Activated naive CD4-positive, alpha-beta T cell treated with anti-CD3 and anti-CD28 coated beads for 36 hours (primary cell): ENCODE measurements around the gene RHOT2. TPM values are rescaled to one million over a fixed set of nuclear protein-coding genes. Genes with fewer than 3 reads are reported as not detected.
"Not testable (repeated sequence)": the region's sequence is repeated elsewhere in the genome, so short reads cannot be mapped to it uniquely, and the experiment has no call there.

Source experiments
- CTCF ChIA-PET: fragments of 350-600 bp; sonication (Branson Sonifier 250); formaldehyde crosslinking; loops from one replicate; lab custom pipeline; 2021; ENCODE audit warnings: antibody characterized with exemption; lab: Charles Lee
- DNase-seq: peaks from one replicate; pipeline ENCODE4 v3.0.0-alpha.2; 2020
- H3K27ac Mint-ChIP-seq: one replicate; pipeline ENCODE4 v1.8.0; 2021; ENCODE audit warnings: mild to moderate bottlenecking, mixed read lengths
- H3K27me3 Mint-ChIP-seq: one replicate; pipeline ENCODE4 v1.8.0; 2021; ENCODE audit warnings: low read depth, mixed read lengths
- H3K36me3 Mint-ChIP-seq: one replicate; pipeline ENCODE4 v1.8.0; 2021; ENCODE audit warnings: low read depth, mixed read lengths
- H3K4me1 Mint-ChIP-seq: one replicate; pipeline ENCODE4 v1.8.0; 2021; ENCODE audit warnings: low read depth, mixed read lengths
- H3K4me3 Mint-ChIP-seq: one replicate; pipeline ENCODE4 v1.8.0; 2021; ENCODE audit warnings: mild to moderate bottlenecking, moderate library complexity, mixed read lengths
- H3K9me3 Mint-ChIP-seq: one replicate; pipeline ENCODE4 v1.8.0; 2021; ENCODE audit warnings: mixed read lengths
- intact Hi-C: fragments of 100-400 bp; cut with micrococcal nuclease; formaldehyde crosslinking; loops from one replicate; pipeline ENCODE4 v1.15.1; 2023
- total RNA-seq, 2 experiments: library from RNA; stranded (reverse); gene quantifications; one replicate each; pipeline ENCODE4 v1.2.3, GENCODE V29; 2021

RHOT2 gene
- total RNA-seq, 2 experiments from 2014 or later = 81.9 to 84.0 TPM

- intact Hi-C loops = loop anchor here (2.0 to 5.0 kb wide), 3 partner anchors 38 to 157 kb away; partner anchors contain the start of genes ANTKMT, CAPN15 and METTL26
- H3K27ac Mint-ChIP-seq = peak within 1 kb of the TSS; percentile 46
- H3K36me3 Mint-ChIP-seq = peaks cover 12% of the 10 kb centered on the region
- CTCF ChIA-PET = no interaction called here
- H3K4me3 Mint-ChIP-seq = peak within 1 kb of the TSS; percentile 80
- no peaks in the 10 kb centered on the region for H3K27me3 Mint-ChIP-seq
- peak; percentile 98 for DNase-seq
- no peaks in the 10 kb centered on the region for H3K9me3 Mint-ChIP-seq
- H3K4me1 Mint-ChIP-seq = peaks cover 42% of the 10 kb centered on the region
Observed at GRCh38 chr16:684071-684794, 16.3 kb downstream of the RHOT2 start, which contains the start of gene JMJD8. Gene JMJD8 (minus strand): TSS chr16:684334. CDS start chr16:684319, 15 bp downstream.

DNA sequence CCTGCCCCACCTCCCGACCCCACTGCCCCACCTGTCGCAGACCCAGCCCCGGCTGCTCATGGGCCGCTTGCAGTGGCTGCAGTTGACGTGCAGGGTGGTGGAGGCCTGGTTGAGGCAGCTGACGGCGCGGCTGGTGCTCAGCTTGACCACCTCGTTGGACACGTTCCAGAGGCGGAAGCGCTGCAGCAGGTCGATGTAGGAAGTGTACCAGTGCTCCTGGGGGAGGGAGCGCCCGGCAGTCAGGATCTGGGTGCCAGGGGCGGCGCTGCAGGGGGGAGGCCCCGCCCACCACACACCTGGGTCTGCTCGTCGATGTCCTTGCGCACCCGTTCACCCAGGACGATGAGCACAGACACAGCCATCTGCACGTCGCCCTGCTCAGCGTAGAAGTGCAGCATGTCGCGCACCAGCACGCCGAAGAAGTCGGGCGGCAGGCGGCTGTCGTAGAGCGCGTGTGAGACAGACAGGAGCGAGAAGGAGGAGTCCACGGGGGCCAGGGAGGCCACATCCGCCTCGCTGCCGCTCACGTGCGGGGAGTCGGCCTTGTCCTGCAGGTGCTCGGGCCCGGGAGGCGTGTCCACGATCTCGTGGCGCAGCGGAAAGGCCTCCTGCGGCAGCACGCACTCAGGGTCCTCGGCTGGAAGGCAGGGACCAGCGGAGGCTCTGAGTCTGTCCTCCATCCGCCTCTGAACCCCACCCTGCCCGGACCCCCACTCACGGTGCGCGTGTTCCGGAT, 17.2 kb downstream of the RHOT2 start:
- Mint-ChIP-seq H3K9me3 (no peaks in the 10 kb centered on the region), H3K27ac (no peak overlapping the region), H3K4me1 (peaks cover 48% of the 10 kb centered on the region), H3K4me3 (no peak overlapping the region), H3K27me3 (no peaks in the 10 kb centered on the region), H3K36me3 (peaks cover 12% of the 10 kb centered on the region)
- DNase-seq = no peak
- intact Hi-C loops = loop anchor here (2.0 to 5.0 kb wide), 3 partner anchors 37 to 158 kb away; partner anchors contain the start of genes ANTKMT, CAPN15 and METTL26
- CTCF ChIA-PET = no interaction called here

GRCh38 chr16:685967-686366, 18.0 kb downstream of the RHOT2 start:
- CTCF ChIA-PET = no interaction called here
- peak overlapping the region; percentile 29 for H3K4me3 Mint-ChIP-seq
- H3K36me3 Mint-ChIP-seq = peaks cover 12% of the 10 kb centered on the region
- H3K27me3 Mint-ChIP-seq = no peaks in the 10 kb centered on the region
- H3K27ac Mint-ChIP-seq = no peak overlapping the region
- intact Hi-C loops = loop anchor here (2.0 kb wide), 1 partner anchor 49 kb away; the partner anchor contains the start of gene METTL26
- H3K4me1 Mint-ChIP-seq = peaks cover 53% of the 10 kb centered on the region
- no peak for DNase-seq
- H3K9me3 Mint-ChIP-seq = no peaks in the 10 kb centered on the region

DNA sequence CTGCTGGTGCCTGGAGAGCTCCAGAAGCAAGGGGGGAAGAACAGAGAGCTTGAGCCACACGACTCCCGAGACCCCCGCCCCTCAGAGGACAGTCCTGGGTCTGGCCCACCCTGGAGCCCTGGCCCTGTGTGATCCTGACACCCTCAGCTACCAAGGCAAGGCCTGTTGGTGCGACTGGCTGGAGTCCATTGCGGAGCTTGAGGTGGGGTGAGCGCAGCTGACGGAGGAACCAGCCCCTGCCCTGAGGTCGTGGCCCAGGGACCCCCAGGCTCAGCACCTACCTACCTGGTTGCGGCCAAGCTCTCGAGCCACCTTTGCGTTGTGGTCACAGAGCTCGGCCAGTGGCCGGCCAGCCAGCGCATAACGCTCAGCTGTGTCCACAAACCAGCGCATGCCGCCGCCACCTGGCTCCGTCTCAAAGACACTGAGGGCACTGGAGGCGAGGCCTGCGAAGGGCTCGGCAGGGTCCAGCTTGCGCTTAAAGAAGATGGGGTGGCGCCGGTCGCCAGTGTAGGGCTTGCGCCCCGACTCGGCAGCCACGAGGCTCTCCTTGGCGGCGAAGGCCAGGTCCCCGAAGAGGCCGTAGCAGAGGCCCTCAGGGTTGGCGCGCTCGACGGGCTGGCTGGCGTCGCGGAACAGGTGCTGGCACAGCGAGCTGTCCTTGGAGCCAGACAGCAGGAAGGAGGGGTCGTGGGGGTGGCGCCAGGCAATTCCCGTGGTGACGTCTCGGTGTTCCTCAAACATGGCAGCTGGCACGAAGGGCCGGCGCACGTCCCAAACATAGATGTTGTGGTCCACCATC, 18.7 kb downstream of the RHOT2 start:
- no peaks in the 10 kb centered on the region for H3K9me3 Mint-ChIP-seq
- no peaks in the 10 kb centered on the region for H3K27me3 Mint-ChIP-seq
- no peak for DNase-seq
- H3K4me3 Mint-ChIP-seq = no peak overlapping the region
- no peak overlapping the region for H3K27ac Mint-ChIP-seq
- peaks cover 10% of the 10 kb centered on the region for H3K36me3 Mint-ChIP-seq
- CTCF ChIA-PET = no interaction called here
- peaks cover 48% of the 10 kb centered on the region for H3K4me1 Mint-ChIP-seq
- intact Hi-C loops = no loop called here

DNA sequence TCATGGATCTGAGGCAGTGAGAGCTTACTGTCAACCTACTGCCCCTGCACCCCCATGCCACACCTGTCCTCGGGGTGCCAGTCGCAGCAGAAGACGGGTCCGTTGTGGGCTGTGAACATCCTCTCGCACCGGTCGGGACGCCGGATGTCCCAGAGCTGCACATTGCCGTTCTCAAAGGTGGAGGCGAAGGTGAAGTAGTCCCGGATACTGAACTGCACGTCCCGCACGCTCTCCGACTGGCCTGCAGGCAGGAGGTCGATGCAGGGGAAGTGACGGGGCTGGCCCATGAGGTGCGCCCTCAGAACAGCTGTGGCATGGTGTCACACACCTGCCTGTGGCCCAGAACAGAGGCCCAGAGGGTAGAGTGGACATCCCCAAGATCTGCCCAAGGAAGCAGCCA, 19.6 kb downstream of the RHOT2 start:
- CTCF ChIA-PET = no interaction called here
- H3K27me3 Mint-ChIP-seq = no peaks in the 10 kb centered on the region
- H3K4me3 Mint-ChIP-seq = no peak overlapping the region
- no peak for DNase-seq
- H3K27ac Mint-ChIP-seq = no peak overlapping the region
- H3K36me3 Mint-ChIP-seq = peaks cover 6% of the 10 kb centered on the region
- intact Hi-C loops = no loop called here
- no peaks in the 10 kb centered on the region for H3K9me3 Mint-ChIP-seq
- peaks cover 40% of the 10 kb centered on the region for H3K4me1 Mint-ChIP-seq

DNA sequence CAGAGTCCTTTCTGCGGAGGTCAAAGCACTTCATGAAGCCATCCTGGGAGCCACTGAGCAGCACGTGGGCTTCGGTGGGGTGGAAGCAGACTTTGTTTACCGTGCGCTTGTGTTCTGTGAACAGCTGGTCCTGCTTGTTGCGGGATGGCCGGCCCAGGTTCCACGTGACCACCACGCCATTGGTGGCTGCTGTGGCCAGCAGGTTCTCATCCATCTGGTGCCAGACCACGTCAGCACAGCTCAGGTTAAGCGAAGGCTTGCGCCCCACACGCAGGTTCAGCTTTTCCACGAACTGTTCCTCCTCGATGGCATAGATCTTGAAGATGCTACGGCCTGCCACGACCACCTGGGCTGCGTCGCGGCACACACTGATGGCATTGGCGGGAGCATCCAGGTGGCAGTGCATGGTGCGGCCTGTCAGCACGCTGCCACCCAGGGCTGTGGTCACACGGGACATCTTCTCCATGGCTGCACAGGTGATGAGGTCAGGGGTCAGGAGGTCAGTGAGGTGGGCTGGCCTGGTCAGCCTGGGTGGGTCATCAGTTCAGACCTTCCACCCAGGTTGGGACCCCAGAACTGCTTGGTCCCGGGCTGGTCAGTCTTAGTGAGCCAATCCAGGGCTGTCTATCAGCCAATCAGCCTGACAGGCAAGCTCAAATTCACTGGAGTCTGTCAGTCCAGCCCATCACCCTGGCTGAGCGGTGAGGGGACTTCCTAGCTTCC, 21.4 kb downstream of the RHOT2 start:
- no peak for DNase-seq
- CTCF ChIA-PET = interaction anchor here (0.6 to 1.6 kb wide), 4 partner anchors 13 to 117 kb away, joined by 3 to 4 read pairs (median 3); no protein-coding TSS in a partner anchor
- Mint-ChIP-seq H3K27me3 (no peaks in the 10 kb centered on the region), H3K9me3 (no peaks in the 10 kb centered on the region), H3K36me3 (peaks cover 1% of the 10 kb centered on the region), H3K4me1 (peaks cover 31% of the 10 kb centered on the region), H3K27ac (peak overlapping the region; percentile 79), H3K4me3 (peak overlapping the region; percentile 86)
- intact Hi-C loops = no loop called here

- H3K36me3 Mint-ChIP-seq, H3K9me3 Mint-ChIP-seq, H3K27me3 Mint-ChIP-seq, DNase-seq, intact Hi-C loops, CTCF ChIA-PET, H3K27ac Mint-ChIP-seq: not testable (repeated sequence)
- peak overlapping the region; percentile 41 for H3K4me3 Mint-ChIP-seq
- H3K4me1 Mint-ChIP-seq = peaks cover 33% of the 10 kb centered on the region
Observed at GRCh38 chr16:691242-691641, 23.3 kb downstream of the RHOT2 start.

DNA sequence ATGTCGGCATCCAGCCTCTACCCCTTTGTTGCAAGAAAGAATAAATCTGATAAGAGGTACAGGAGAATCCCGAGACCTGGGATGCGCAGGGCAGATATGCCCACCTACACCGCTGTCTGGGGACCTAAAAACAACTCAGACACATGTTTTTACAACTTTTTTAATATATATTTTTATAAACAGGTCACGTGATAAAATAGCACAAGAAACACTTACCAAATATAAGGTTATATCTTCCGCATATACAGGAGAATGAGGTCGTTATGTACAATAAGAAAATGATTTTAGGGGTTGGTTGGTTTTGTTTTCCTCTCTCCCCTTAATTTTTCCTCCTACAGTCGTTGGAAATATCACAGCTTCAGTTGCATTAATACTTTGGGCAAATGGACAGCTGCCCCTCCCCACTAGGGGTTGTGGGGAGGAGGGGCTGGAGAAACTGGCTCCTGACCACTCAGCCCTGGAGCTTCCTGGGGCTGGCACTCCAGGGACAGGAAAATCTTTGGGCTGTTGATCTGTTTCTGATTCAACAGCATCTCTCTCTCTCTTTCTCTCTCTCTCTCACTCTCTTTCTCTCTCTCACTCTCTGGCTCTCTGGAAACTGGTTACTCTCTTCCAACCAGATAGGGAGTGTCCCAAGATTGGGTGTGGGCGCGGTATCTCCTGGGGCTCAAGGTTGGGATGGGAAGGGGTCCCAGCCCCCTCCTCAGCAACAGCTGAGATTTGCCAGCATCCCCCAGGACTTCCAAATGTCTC, 24.6 kb downstream of the RHOT2 start:
- H3K9me3 Mint-ChIP-seq = no peaks in the 10 kb centered on the region
- DNase-seq = no peak
- H3K36me3 Mint-ChIP-seq = peaks cover 1% of the 10 kb centered on the region
- CTCF ChIA-PET = no interaction called here
- intact Hi-C loops = no loop called here
- H3K4me3 Mint-ChIP-seq = no peak overlapping the region
- H3K27me3 Mint-ChIP-seq = no peaks in the 10 kb centered on the region
- peaks cover 38% of the 10 kb centered on the region for H3K4me1 Mint-ChIP-seq
- H3K27ac Mint-ChIP-seq = no peak overlapping the region

- Mint-ChIP-seq H3K9me3 (no peaks in the 10 kb centered on the region), H3K27ac (no peak overlapping the region), H3K36me3 (no peaks in the 10 kb centered on the region), H3K27me3 (no peaks in the 10 kb centered on the region), H3K4me3 (peak overlapping the region; percentile 9), H3K4me1 (peaks cover 35% of the 10 kb centered on the region)
- intact Hi-C loops = no loop called here
- CTCF ChIA-PET = no interaction called here
- no peak for DNase-seq
Observed at GRCh38 chr16:693364-693763, 25.4 kb downstream of the RHOT2 start.

DNA sequence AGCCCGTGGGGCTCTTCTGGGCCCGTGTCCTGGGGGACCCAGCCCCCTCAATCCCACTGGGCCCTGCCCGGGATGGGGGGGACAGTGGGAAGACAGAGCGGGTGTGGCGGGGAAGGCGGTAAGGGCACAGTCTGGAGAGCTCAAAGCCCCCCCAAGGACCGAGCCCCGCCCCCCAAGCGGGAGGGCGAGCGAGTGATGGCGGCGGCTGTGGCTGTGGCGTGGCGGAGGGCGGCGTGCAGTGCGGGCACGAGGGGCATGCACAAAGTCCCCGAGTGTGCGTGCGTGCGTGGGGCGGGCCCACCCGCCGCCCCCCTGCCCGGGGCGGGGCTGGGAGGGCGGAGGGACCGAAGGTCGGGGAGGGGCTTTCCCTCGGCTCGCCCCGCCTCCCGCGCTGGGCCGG, 25.8 kb downstream of the RHOT2 start:
- intact Hi-C loops = no loop called here
- H3K4me1 Mint-ChIP-seq = peaks cover 32% of the 10 kb centered on the region
- CTCF ChIA-PET = no interaction called here
- H3K4me3 Mint-ChIP-seq = no peak overlapping the region
- no peak overlapping the region for H3K27ac Mint-ChIP-seq
- H3K9me3 Mint-ChIP-seq = no peaks in the 10 kb centered on the region
- DNase-seq = no peak
- H3K36me3 Mint-ChIP-seq = no peaks in the 10 kb centered on the region
- no peaks in the 10 kb centered on the region for H3K27me3 Mint-ChIP-seq

DNA sequence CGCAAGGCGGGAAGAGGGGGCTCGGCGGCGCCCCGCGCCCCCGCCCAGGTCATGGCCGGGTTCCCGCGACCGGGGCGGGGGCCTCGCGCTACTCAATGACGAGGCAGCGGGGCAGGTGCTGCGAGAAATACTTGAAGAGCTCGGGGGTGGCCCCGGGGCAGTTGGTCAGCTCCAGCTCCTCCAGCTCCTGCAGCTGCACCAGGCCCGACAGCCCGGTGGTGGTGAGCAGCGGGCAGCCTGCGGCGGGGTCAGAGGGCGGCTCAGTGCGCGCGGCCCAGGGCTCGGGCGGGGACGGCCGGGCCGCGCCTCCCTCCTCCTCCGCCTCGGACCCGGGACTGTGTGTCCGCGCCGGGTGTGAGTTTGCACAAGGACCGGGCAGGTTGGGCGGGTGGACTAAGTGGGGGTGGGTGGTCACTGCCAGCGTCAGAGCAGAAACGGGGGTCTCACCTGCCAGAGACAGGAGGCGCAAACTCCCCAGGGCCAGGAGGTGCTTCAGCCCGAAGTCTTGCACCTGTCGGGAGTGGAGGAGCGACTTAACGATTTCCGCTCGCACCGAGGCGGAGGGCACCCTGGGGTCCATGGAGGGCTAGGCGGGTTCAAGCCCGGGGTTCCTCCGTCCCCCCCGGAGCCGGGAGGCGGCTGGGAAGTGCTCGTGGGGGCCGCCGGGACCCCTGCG, 26.4 kb downstream of the RHOT2 start:
- intact Hi-C loops = no loop called here
- peak overlapping the region; percentile 62 for H3K4me3 Mint-ChIP-seq
- H3K4me1 Mint-ChIP-seq = peaks cover 27% of the 10 kb centered on the region
- no peak for DNase-seq
- H3K27ac Mint-ChIP-seq = no peak overlapping the region
- H3K36me3 Mint-ChIP-seq = no peaks in the 10 kb centered on the region
- no peaks in the 10 kb centered on the region for H3K9me3 Mint-ChIP-seq
- CTCF ChIA-PET = no interaction called here
- H3K27me3 Mint-ChIP-seq = no peaks in the 10 kb centered on the region
